ENCODE data around the gene MYPN. TPM values are rescaled to one million over a fixed set of nuclear protein-coding genes. Genes with fewer than 3 reads are reported as not detected.

Gene MYPN
- polyA plus RNA-seq, 1 experiment = 9.7 TPM

DNA sequence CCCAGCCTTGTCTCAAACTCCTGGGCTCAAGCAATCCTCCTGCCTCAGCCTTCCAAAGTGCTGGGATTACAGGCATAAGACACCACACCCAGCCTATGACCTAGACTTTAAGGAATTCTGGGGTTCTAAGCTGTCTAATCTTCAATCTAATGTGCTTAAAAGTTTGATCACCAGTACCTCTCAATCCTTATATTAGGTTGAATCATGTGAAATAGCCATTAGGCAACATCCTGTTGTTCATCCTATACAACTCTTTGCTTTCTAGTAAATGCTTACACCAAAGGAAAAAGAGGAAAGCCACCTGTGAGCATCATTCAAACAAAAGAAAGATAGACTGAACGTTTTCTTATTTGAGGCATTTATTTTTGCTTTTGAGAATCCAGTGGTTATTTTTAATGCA lies 66.7 kb downstream of the MYPN start:
- TF ChIP-seq, protein P1, sequence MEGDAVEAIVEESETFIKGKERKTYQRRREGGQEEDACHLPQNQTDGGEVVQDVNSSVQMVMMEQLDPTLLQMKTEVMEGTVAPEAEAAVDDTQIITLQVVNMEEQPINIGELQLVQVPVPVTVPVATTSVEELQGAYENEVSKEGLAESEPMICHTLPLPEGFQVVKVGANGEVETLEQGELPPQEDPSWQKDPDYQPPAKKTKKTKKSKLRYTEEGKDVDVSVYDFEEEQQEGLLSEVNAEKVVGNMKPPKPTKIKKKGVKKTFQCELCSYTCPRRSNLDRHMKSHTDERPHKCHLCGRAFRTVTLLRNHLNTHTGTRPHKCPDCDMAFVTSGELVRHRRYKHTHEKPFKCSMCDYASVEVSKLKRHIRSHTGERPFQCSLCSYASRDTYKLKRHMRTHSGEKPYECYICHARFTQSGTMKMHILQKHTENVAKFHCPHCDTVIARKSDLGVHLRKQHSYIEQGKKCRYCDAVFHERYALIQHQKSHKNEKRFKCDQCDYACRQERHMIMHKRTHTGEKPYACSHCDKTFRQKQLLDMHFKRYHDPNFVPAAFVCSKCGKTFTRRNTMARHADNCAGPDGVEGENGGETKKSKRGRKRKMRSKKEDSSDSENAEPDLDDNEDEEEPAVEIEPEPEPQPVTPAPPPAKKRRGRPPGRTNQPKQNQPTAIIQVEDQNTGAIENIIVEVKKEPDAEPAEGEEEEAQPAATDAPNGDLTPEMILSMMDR (IDR thresholded peaks at IDR 0.05; ENCODE audit: insufficient read depth, low read depth, low read length) = no peak
- DNase-seq (ENCODE audit: low read depth) = no peak
- no peaks in the 10 kb centered on the region for H3K36me3 ChIP-seq (ENCODE audit: control insufficient read depth, insufficient read depth, low read length)
- H3K4me3 ChIP-seq (ENCODE audit: low read depth, low read length) = no peak overlapping the region
- no peaks in the 10 kb centered on the region for H3K27me3 ChIP-seq (ENCODE audit: control insufficient read depth, insufficient read depth, low read length)
- POLR2A ChIA-PET = no interaction called here
- CTCF ChIA-PET = interaction anchor here (1.3 to 1.8 kb wide), 2 partner anchors 20 to 92 kb away, joined by 3 to 7 read pairs; no protein-coding TSS in a partner anchor

DNA sequence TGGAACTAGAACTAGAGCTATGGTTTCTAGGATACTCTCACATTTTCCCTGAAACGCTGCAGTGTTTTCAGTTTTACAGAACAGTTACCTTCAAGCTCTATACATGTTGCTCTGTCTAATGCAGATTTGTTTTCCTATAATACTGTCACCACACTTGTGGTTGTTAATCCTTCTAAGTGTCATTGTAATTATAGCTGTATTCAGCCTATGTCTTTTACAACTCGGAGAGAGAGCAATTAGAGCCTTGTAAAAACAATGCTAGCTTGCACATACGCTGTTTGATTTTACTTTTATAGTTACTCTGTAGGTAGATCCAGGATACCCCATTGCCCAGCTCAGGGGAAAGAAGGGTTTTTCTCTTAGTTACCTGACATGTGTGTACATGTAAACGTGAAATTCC lies 67.5 kb downstream of the MYPN start:
- DNase-seq (ENCODE audit: low read depth) = no peak
- CTCF ChIA-PET = interaction anchor here (0.6 to 1.8 kb wide), 4 partner anchors 21 to 92 kb away, joined by 3 to 7 read pairs (median 3); no protein-coding TSS in a partner anchor
- TF ChIP-seq, protein P1 (IDR thresholded peaks at IDR 0.05; ENCODE audit: insufficient read depth, low read depth, low read length) = no peak
- Histone ChIP-seq H3K27me3 (ENCODE audit: control insufficient read depth, insufficient read depth, low read length) (no peaks in the 10 kb centered on the region), H3K36me3 (ENCODE audit: control insufficient read depth, insufficient read depth, low read length) (no peaks in the 10 kb centered on the region), H3K4me3 (ENCODE audit: low read depth, low read length) (no peak overlapping the region)
- POLR2A ChIA-PET = no interaction called here

DNA sequence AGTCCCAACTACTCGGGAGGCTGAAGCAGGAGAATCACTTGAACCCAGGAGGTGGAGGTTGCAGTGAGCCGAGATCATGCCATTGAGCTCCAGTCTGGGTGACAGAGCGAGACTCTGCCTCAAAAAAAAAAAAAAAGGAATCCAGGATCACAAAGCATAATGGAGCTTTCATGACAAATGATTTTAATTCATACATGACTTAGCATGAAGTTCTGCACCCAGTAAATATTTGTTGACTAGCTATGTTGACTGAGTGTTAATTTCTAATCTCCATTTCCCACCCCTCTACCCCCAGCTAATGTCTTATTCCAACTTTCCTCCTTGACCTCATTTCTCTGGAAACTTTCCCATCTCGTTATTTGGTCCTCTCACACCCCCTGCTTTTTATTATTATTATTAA lies 69.3 kb downstream of the MYPN start:
- Histone ChIP-seq H3K27me3 (ENCODE audit: control insufficient read depth, insufficient read depth, low read length) (no peaks in the 10 kb centered on the region), H3K4me3 (ENCODE audit: low read depth, low read length) (no peak overlapping the region), H3K36me3 (ENCODE audit: control insufficient read depth, insufficient read depth, low read length) (no peaks in the 10 kb centered on the region)
- CTCF ChIA-PET = interaction anchor here (0.5 kb wide), 1 partner anchor 9 kb away, joined by 3 read pairs; no protein-coding TSS in a partner anchor
- POLR2A ChIA-PET = no interaction called here
- TF ChIP-seq, protein P1 (IDR thresholded peaks at IDR 0.05; ENCODE audit: insufficient read depth, low read depth, low read length) = no peak
- DNase-seq (ENCODE audit: low read depth) = no peak

DNA sequence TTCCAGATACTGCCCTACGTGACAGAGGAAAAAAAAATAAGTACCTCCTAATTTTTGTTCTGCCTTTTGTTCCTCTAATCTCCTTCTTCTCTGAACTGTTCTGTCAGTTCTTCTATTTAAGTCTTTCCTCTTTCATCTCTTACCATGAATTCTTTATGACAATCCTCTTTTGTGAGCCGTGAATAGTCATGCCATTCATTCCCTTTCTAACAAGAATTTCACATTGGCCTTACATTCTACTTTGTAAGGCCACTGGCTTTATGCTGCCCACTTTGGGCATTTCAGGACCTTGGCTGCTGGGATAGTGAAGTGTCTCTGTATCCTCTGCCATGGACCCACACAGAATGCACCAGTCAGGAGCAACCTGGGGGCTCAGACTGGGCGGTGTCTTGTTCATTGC lies 69.7 kb downstream of the MYPN start:
- CTCF ChIA-PET = no interaction called here
- no peaks in the 10 kb centered on the region for H3K36me3 ChIP-seq (ENCODE audit: control insufficient read depth, insufficient read depth, low read length)
- no peak overlapping the region for H3K4me3 ChIP-seq (ENCODE audit: low read depth, low read length)
- POLR2A ChIA-PET = no interaction called here
- no peak for DNase-seq (ENCODE audit: low read depth)
- no peaks in the 10 kb centered on the region for H3K27me3 ChIP-seq (ENCODE audit: control insufficient read depth, insufficient read depth, low read length)
- TF ChIP-seq, protein P1 (IDR thresholded peaks at IDR 0.05; ENCODE audit: insufficient read depth, low read depth, low read length) = no peak

DNA sequence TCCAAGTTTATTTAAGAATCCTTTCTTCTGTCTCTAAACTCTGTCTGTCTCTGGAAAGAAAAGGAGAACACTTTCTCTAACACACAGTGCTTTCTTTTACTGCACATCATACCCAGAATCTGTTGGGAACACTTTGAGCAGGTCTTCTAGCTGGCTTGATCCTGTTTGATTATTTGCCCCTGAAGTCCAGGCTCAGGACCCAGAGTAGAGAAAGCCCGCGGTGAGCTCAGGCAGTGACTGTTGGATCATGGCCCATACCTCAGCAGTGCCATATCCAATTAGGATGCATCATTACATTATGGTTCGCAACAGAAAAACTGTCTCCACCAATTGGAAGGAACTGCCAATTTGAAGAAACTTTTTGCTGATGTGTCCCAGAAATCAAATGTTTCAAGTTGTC lies 71.2 kb downstream of the MYPN start:
- CTCF ChIA-PET = interaction anchor here (1.7 kb wide), 1 partner anchor 32 kb away, joined by 4 read pairs; no protein-coding TSS in a partner anchor

More for the DNA sequence above, 71.2 kb downstream of the MYPN start:
- POLR2A ChIA-PET = no interaction called here
- TF ChIP-seq, protein P1 (IDR thresholded peaks at IDR 0.05; ENCODE audit: insufficient read depth, low read depth, low read length) = no peak
- Histone ChIP-seq H3K4me3 (ENCODE audit: low read depth, low read length) (no peak overlapping the region), H3K27me3 (ENCODE audit: control insufficient read depth, insufficient read depth, low read length) (no peaks in the 10 kb centered on the region), H3K36me3 (ENCODE audit: control insufficient read depth, insufficient read depth, low read length) (no peaks in the 10 kb centered on the region)
- DNase-seq (ENCODE audit: low read depth) = no peak
